ENCODE data around the gene CDH7.
A peak's percentile ranks its signal among the peaks of the same experiment; 100 is the strongest.

CDH7 gene

GRCh38 chr18:65750389-65751154 is at the start of gene CDH7:
CDH7 (plus strand) TSS chr18:65751012; CDS start chr18:65762843, 11,831 bp downstream.
- no peak for DNase-seq (ENCODE audit: low read depth)

GRCh38 chr18:65704046-65704445 is 46.8 kb upstream of the CDH7 start:
- DNase-seq (ENCODE audit: low read depth) = no peak

GRCh38 chr18:65706646-65707045 is 44.2 kb upstream of the CDH7 start:
- DNase-seq (ENCODE audit: low read depth) = no peak

GRCh38 chr18:65711493-65711892 is 39.3 kb upstream of the CDH7 start:
- DNase-seq (ENCODE audit: low read depth) = no peak

- DNase-seq (ENCODE audit: low read depth) = no peak
Observed at GRCh38 chr18:65721619-65722018, 29.2 kb upstream of the CDH7 start.

GRCh38 chr18:65725251-65726050 is 25.4 kb upstream of the CDH7 start:
- DNase-seq (ENCODE audit: low read depth) = no peak

- no peak for DNase-seq (ENCODE audit: low read depth)
Observed at GRCh38 chr18:65735155-65735554, 15.7 kb upstream of the CDH7 start.

GRCh38 chr18:65737471-65737955 is 13.3 kb upstream of the CDH7 start:
- DNase-seq (ENCODE audit: low read depth) = no peak

- no peak for DNase-seq (ENCODE audit: low read depth)
Observed at GRCh38 chr18:65746936-65747335, 3.9 kb upstream of the CDH7 start.

DNA sequence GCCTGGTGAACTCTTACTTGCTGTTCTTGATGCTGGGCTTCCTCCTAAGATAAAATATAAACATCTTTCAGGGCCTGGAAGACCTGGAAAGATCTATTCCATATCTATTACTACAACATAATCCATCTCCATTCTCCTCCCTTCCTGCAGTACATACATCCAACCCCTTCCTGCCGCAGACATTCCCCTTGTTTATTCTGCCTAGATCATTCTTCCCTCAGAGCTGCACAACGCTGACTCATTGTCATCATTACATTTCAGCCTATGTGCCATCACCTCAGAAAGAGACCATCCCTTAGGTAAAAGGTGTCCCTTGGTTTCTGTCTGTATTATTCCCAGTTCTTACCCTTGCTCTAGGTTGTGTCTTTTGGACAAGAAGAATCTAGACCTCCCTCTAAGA is 2.5 kb upstream of the CDH7 start:
- DNase-seq (ENCODE audit: low read depth) = no peak

GRCh38 chr18:65749841-65750240 is 971 bp upstream of the CDH7 start:
- no peak for DNase-seq (ENCODE audit: low read depth)

- no peak for DNase-seq (ENCODE audit: low read depth)
Observed at GRCh38 chr18:65751155-65752085, 608 bp downstream of the CDH7 start.

DNA sequence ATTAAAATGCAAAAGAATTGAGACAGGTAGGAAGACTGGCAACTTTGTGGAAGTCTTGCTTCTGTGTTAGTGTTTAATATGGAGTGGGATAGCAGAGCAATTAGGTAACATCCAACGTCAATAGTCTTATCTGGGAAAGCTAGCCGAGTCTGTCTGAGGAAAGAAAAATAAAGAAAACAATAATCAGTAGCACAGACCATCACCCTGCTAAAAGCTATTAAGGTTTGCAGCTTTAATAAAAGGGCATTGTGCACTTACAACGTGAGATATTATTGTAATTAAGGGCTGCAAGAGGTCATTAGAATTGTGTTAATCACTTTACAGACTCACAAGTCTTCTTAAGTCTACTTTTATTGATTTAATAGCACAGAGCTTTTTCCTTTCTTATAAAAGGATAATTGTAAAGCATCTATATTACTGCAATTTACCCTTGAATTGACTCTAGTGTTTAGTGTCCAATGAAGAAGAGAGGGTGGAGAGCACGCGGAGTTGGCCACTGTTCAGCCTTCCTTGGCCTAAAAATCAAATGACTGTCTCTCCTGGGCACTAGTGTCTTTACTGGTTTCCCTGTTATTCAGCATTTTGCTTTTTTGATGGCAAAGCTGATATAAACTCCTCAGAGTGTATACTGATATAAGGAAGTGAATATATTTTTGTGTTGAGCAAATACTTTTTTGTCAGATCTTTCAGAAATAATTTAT is 2.0 kb downstream of the CDH7 start:
- no peak for DNase-seq (ENCODE audit: low read depth)

DNA sequence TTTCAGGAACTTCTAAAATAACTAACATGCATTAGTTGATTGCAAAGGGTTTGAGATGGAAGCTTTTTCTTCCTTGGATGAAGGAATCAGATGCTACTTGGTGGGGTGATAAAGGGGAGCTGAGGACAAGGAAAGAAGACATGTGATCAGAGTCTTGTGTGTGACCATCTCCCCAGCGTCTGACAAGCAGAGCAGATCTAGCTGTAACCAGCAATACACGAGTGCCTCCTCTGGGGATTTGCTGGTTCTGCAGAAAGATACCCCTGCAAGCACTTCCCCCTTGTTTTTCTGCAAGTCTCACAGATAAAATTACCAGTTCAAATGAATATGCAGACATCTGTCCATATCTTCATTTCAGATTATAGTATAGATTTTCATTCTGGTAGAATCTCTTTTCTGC is 2.7 kb downstream of the CDH7 start:
- DNase-seq (ENCODE audit: low read depth) = peak; percentile 1

GRCh38 chr18:65754121-65754520 is 3.3 kb downstream of the CDH7 start:
- DNase-seq (ENCODE audit: low read depth) = peak; percentile 3

GRCh38 chr18:65755616-65756015 is 4.8 kb downstream of the CDH7 start:
- no peak for DNase-seq (ENCODE audit: low read depth)

GRCh38 chr18:65760457-65760856 is 9.6 kb downstream of the CDH7 start:
- no peak for DNase-seq (ENCODE audit: low read depth)

DNA sequence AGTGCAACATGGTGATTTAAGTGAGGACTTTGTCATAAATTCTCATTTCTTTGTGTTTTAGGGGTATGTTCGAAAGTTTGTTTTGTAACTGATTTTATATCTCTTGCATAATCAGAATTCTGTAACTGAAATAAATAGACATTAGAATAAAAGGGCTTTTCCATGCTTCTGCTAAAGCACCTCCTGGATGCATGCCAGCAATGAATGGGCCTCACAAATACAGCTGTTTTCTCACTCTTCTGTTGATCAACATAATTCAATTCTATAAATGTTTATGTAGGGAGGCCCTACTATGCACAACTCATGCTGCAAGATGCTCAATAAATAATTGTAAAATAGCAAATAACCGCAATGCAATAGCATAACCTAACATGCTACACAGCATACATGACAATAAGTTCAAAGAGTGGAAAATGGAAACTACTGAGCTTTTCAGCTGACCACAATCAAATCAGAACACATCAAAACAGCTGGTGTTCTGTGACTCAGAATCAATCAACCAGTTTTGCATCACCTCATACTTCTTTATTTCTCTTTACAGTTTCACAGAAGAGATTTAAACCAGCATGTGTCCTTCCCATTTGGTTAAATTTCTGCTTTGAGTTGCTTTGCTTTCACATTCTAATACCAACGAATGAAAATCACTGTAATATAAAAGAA is 11.0 kb downstream of the CDH7 start:
- no peak for DNase-seq (ENCODE audit: low read depth)

- no peak for DNase-seq (ENCODE audit: low read depth)
Observed at GRCh38 chr18:65762556-65762955, 11.7 kb downstream of the CDH7 start.

DNA sequence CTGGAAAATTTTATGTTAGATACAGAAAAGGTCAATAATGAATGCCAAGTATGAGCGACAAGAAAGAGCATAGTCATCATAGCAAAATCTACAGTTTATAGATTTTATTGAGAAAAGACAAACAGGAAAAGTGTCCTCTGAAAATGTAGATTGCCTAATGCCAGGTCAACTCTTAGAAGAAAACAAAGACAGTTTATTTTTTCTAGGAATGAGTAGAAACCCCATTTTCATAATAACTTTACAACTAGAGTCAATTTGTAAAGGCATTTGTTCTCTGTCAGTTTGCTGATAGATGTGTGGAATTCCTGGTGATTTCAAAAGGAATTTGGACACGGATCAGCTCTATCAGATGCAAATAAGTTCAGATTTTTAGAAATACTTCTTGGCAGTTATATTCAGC is 16.6 kb downstream of the CDH7 start:
- no peak for DNase-seq (ENCODE audit: low read depth)

Measured in amniotic epithelial cell (primary cell).